NOMO-1 treated with DMSO at 0.1 percent for 48 hours (cell line): ENCODE results near the gene SETD5.

ENCODE experiments used
- DNase-seq: peaks from one replicate; lab custom pipeline; 2025; ENCODE audit not compliant: unreplicated experiment; lab: John Stamatoyannopoulos, UW

Gene SETD5

GRCh38 chr3:9503283-9503682 lies 105.9 kb downstream of the SETD5 start:
- peak; percentile 39 for DNase-seq

GRCh38 chr3:9507586-9508578 lies 110.5 kb downstream of the SETD5 start:
- no peak for DNase-seq

GRCh38 chr3:9508781-9509180 lies 111.4 kb downstream of the SETD5 start:
- no peak for DNase-seq

- no peak for DNase-seq
Observed at GRCh38 chr3:9512456-9513045, 115.1 kb downstream of the SETD5 start.

- DNase-seq: no peak
Observed at GRCh38 chr3:9514306-9514705, 116.9 kb downstream of the SETD5 start.

- DNase-seq: no peak
Observed at GRCh38 chr3:9514956-9515355, 117.5 kb downstream of the SETD5 start.

GRCh38 chr3:9525078-9525477 lies 127.7 kb downstream of the SETD5 start:
- no peak for DNase-seq
